ENCODE measurements around the gene DENND5A.
A peak's percentile ranks its signal among the peaks of the same experiment; 100 is the strongest.
"Not testable (repeated sequence)": the region's sequence is repeated elsewhere in the genome, so short reads cannot be mapped to it uniquely, and the experiment has no call there.

Gene DENND5A

DNA sequence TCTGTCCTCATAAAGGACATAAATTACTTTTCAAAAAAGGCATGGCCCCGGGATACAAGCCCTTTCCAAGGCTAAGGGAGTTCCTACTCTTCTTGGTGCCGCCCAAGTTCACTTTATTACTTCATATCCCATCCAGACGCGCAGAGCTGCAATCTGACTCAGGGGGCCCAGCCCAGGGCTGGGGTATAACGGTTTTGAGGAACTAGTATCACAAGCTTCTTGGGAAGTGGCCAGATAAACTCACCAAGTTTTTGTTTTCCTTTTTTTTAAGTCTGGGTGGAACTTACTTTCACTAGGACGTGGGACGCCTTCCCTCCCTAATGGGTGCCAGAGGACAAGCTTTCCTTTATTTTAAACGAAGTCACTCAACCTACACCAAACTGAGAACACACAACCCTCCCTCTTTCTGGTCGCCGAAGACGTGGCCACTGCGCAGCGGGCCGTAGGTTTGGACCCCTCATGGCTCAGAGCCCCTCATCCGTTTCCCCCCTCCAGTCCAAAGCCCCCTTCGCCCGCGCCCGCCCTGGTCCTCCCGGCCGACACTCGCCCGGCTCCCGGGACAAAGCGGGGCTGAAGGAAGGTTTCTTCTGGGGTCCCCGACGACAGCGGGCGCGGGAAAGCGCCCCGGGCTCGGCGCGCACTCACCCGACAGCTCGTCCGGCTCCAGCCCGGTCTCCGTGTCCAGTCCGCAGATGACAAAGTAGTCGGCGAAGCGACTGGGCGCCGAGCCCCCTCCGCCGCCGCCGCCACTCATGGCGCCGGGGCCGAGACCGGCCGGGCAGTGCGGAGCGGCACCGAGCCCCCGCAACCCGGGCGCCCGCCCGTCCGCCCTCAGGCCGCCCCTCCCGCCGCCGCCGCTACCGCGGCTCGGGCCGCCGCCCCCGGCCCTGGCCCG lies 587 bp downstream of the DENND5A start:
- peak; percentile 73 for DNase-seq

DNA sequence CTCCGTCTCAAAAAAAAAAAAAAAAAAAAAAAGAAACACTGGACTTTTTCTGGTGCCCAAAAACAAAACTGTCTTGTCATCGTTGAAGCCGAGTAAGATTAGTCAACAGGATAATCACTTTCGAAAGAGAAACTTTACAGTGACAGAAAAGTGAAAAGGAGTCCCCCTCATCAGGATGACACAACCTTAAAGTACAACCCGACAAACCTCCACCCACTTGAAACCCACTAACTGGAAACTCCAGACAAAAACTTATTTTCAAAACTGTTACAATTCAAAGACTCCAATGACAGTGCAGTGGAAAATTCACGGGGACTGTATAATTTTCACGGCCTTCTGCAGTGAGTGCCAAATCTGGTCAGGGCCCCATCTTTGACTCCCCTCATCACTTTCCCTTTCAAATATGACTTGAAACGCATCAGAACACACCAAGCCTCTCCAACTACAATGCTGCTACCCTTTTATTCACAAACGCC lies 1.3 kb downstream of the DENND5A start:
- no peak for DNase-seq

DNA sequence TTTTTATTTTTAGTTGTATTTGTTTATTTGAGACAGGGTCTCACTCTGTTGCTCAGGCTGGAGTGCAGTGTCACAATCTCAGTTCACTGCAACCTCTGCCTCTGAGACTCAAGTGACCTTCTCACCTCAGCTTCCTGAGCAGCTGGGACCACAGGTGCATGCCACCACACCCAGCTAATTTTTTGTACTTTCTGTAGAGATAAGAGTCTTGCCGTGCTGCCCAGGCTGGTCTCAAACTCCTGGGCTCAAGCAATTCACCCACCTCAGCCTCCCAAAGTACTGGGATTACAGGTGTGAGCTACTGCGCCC lies 4.4 kb downstream of the DENND5A start:
- not testable (repeated sequence) for DNase-seq

DNA sequence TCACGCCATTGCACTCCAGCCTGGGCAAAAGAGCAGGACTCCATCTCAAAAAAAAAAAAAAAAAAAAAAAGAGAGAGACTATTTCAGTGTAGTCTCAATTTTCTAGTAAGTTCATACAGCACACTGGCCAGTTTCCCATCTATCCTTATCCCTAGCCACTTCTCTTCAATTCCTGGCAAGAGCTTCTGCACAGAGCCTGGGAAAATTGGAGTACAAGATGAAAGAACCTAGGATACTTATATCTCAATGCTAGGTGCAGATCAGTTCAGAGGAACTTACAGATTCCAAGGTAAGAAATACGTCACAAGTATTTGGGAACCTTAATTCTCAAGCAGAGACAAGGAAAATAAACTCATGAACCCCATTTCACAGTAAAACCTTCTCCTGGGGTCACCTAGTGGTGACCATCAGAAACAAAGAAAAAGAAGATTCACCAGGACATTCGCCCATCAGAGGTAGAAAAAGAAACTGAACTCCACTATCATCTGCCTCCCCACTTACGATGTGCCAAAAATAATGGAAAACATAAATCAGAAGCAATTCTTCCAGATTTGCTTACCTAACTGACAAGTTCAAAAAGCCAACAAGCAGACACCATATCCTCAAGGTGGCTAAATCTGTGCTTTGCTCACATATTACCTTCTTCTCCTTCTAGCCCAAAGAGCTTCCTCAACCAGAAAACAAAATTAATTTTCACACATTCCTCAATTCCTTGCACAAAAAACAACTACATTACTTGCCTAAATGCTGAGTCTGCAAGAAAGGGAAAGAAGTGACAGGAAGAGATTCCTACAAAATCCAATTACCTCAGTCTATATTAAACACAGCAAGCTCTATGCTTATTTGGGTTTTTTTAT lies 4.9 kb downstream of the DENND5A start:
- DNase-seq: no peak

DNA sequence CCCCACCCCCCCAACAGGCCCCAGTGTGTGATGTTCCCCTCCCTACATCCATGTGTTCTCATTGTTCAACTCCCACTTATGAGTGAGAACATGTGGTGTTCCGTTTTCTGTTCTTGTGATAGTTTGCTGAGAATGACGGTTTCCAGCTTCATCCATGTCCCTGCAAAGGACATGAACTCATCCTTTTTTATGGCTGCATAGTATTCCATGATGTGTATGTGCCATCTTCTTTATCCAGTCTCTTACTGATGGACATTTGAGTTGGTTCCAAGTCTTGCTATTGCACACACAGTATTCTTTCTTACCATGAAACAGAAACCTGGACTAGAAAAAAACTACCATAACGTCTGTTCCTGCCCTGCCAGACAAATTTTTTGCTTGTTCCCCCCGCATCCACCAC lies 6.9 kb downstream of the DENND5A start:
- not testable (repeated sequence) for DNase-seq

DNA sequence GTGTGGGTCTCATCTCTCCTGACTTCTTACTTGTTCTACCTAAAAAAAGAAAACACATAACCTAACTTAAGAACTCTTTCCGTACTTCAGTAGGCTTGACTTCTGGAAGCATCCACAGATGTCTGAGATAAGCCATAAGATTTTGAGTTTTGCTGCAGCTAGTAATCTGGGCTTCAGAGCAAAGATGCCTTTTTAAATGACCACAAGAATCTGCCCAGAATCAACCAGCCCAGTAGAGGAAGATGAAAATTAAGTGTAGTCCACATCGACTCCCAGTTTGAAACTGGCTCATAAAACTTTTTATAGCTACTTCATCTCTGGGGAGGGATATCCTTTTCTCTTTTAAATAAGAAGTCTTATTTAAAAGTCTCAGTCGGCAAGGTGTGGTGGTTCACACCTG lies 10.7 kb downstream of the DENND5A start:
- DNase-seq: no peak

DNA sequence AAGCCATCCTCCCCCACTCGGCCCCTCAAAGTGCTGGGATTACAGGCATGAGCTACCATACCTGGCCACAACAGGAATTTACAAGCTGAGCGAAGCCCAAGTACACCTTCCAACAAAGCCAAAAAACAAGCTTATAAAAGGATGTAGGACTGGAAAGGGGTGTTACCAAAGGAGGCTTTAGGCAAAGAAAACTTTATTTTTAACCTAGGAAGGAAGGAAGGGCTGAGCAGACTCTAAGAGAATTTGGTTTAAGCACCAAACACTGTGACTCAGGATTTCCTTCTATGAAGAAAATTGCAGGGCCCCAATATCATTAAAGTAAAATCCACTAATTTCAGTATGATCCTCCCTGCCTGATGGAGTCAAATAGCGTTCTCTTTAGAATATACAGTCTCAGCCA lies 12.1 kb downstream of the DENND5A start:
- no peak for DNase-seq

DNA sequence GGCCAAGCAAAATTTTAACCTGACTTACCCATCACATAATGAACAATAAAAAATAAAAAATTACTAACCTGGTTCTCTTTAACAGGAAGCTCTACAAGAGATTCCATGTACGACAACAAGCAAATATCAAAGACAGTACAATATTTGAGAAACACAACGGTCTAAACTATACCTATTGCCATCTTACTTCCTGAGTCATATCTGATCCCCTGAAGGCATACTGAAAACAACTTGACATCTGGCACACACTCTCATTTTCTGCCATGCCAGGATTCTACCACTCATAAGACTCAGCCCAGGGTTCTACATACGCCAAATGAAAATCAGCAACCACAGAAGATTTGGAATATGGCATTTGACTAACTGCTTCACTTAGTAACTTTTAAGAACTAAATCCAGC lies 13.8 kb downstream of the DENND5A start:
- DNase-seq: no peak

DNA sequence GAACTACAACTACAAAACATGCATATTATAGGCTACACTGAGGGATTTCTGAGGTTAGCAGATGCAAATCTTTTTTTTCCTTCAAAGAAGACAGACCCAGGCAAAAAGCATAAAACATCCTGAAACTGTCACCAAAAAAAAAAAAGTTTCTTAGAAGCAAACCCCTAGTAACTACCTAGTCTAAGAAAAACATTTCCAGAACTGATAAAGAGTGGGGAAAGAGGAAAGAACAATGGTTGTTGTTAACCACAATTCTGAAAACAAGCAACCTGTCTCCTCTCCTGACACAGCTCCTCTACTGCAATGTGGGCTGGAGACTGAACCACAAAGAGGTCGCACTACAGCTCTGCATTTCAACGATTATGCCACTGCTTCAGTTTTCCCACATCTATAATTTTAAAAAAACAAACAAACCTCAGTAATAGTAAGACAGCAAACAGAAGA lies 15.0 kb downstream of the DENND5A start:
- no peak for DNase-seq

DNA sequence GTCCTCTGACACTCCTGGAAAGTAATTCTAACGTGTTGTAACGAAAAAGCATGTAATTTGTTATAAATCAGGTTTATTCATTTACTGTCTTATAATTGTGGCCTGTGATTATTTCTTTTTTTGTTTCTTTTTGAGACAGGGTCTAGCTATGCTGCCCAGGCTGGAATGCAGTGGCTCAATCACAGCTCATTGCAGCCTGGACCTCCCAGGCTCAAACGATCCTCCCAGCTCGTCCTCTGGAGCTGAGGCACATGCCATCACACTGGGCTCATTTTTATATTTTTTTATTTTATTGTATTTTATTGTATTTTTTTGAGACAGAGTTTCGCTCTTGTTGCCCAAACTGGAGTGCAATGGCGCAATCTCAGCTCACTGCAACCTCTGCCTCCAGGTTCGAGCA lies 15.9 kb downstream of the DENND5A start:
- no peak for DNase-seq

DNA sequence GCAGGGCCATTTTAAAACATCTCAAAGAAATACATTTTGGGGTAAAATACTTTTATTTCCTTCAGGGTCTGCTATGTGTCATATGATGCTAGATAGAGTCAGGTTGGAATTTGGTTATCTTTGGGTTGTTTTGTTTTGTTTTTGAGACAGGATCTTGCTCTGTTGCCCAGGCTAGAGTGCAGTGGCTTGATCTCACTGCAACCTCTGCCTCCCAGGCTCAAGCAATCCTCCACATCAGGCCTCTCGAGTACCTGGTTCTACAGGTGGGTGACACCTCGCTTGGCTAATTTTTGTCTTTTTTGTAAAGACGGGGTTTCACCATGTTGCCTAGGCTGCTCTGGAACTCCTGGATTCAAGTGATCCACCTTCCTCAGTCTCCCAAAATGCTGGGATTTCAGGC lies 17.3 kb downstream of the DENND5A start:
- DNase-seq: no peak

DNA sequence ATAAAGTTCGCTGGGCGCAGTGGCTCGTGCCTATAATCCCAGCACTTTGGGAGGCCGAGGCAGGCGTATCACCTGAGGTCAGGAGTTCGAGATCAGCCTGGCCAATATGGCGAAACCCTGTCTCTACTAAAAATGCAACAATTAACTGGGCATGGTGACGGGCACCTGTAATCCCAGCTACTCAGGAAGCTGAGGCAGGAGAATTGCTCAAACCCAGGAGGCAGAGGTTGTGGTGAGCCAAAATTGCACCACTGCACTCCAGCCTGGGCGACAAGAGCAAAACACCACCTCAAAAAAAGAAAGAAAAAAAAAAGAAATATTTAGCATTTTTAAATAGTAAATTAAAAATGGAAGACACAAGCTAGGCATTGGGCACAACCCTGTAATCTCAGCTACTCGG lies 28.9 kb downstream of the DENND5A start:
- DNase-seq: not testable (repeated sequence)

DNA sequence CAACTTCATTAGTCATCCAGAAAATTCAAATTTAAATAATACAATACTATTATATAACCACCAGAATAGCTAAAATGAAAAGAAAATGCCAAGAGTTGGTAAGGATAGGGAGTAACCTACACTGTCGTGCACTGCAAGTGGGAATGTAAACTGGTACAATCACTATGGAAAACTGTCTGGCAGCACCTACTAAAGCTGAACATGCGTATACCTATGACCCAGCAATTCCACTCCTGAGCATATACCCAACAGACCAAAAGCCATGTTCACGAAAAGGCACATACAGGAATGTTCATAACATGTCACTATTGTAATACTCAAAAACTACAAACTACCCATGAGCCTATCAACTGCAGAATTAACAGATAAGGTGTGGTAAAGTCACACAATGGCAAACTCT lies 32.7 kb downstream of the DENND5A start:
- DNase-seq: no peak

DNA sequence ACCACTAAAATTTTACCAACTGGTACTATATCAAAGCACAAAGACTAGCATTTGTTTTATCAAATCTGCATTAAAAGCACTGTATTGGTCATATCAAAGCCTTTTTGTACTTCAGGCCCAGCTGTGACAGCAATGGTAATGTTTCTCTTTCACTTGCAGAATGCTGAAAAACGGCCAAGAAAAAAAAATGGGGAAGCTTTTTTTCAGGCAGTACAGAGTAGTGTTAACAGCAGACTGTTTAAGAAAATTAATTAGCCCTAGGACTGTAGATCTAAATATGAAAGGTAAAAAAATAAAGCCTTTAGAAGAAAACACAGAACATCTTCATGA lies 33.3 kb downstream of the DENND5A start:
- no peak for DNase-seq

DNA sequence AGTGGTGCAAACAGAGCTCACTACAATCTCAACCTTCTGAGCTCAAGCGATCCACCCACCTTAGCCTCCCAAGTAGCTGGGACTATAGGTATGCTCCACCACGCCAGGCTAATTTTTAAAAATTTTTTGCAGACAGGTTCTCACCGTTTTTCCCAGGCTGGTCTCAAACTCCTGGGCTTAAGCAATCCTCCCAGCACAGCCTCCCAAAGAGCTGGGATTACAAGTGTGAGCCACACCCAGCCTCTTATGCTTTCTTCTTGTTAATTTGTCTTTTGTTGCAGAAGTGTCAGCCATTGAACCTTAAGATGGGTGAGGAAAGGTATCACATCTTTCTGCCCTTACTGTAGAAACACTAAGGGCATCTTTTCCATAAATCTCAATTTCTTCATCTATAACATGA lies 34.9 kb downstream of the DENND5A start:
- DNase-seq: no peak

DNA sequence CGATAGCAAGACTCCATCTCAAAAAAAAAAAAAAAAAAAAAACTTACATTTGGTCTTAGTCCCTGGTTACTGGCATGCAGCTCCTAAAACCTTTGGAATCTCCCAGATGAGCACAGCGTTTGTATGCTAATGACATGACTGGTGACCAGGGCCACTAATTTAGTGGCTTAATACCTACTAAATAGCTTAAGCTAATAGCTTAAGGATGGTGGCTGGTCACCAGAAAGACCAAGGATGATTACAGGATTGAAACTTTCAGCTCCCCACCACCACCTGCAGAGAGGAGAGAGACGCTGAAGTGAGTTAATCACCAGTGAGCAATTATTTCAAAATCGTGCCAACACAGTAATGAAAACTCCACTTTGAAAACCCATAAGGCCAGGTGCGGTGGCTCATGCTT lies 37.1 kb downstream of the DENND5A start:
- no peak for DNase-seq

DNA sequence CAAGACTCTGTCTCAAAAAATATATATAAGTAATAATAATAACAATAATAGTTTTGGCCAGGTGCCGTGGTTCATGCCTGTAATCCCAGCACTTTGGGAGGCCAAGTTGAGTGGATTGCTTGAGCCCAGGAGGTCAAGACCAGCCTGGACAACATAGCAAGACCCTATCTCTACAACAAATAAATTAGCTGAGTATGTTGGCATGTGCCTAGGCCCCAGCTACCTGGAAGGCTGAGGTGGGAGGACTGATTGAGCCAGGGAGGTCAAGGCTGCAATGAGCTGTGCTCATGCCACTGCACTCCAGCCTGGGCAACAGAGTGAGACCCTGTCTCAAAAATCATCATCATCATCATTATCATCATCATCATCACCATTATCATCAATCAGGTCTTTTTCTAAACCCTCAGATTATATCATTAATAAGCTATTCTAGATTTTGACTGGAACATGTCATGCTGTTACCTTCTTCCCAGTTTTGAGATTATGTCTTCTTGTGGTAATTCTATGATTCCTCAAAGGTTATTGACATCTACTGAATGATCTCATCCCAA lies 39.3 kb downstream of the DENND5A start:
- DNase-seq: no peak

DNA sequence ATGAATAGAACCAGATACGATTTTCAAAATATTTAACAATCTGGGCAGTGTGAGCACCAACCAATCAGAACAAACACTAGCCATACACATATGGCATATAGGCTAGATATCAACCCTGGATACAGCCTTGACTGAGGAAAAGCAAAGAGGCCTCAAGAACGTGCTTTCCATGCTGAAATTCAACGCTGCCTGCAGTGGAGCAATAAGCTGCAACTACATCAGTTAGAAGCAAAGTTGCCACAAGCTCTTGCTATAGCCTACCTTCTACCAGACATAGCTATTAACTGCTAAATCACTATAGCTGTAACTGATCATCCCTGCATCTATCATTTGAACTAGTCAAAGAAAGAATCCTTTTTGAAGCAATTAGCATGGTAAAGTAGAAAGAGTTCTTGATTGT lies 42.5 kb downstream of the DENND5A start:
- DNase-seq: no peak

DNA sequence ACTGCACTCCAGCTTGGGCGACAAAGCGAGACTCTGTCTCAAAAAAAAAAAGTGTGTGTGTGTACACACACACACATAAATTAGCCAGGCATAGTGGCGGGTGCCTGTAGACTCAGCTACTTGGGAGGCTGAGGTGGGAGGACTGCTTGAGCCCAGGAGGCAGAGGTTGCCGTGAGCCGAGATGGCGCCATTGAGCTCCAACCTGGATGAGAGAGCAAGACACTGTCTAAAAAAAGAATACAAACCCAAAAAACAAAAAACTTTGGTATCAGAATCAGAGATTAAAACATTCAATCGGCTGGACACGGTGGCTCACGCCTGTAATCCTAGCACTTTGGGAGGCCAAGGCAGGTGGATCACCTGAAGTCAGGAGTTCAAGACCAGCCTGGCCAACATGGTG lies 44.3 kb downstream of the DENND5A start:
- DNase-seq: not testable (repeated sequence)

DNA sequence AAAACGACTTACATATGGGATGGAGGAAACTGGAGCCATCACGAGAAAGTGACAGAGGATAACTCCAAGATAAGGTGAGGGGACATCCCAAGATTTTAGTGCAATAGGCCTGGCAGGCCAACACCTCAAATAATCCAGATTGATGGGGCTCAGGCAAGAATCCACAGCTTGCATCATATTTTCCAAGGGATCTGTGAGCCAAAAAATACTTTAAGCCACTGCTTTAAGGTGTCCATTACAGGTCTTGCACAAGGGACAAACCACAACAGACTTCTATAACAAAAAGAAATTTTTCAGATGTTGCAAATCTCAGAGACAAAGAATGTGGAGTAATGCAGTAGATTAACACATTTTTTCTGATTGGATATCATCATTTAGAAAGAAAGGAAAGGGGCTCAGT lies 45.6 kb downstream of the DENND5A start:
- DNase-seq: peak; percentile 69

DNA sequence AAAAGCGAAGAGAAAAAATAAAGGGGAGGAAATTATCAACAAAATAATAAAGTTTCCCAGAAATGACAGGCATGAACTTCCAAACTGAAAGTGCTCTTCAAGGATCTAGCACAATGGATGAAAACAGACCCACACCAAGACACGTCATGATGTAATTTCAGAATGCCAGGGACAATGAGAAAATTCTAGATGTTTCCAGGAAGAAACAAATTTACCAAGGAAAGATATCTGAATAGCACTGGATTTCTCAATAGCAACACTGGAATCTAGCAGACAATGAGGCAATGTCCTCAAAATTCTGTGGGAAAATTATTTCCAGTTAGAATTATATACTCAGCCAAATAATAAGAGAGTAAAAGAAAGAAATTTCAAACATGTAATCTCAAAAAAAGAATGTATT lies 46.0 kb downstream of the DENND5A start:
- no peak for DNase-seq

DNA sequence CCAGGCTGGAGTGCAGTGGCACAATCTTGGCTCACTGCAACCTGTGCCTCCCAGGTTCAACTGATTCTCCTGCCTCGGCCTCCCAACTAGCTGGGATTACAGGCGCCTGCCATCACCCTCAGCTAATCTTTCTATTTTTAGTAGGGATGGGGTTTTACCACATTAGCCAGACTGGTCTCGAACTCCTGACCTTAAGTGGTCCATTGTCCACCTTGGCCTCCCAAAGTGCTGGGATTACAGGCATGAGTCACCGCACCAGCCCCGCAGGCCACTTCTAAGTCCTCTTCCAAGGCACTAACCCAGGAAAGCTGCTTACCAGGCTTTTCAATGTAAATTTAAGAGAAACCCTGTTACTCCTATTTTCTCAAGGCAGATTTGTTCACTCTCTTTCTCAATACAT lies 50.4 kb downstream of the DENND5A start:
- peak; percentile 29 for DNase-seq

DNA sequence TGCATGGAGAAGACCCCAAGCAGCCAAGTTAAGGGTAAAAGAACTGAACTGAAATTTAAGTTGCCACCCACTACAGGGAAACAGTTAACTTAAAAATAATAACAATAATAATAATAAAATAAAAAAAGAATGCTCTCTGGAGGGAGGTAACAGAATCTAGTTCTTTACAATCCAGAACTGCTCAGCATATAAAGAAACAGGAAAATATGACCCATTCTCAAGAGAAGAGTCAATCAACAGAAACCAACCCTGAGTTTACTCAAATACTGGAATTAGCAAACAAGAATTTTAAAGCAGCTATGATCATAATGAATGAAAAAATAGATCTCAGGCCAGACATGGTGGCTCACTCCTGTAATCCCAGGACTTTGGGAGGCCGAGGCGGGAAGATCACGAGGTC lies 53.8 kb downstream of the DENND5A start:
- DNase-seq: no peak

DNA sequence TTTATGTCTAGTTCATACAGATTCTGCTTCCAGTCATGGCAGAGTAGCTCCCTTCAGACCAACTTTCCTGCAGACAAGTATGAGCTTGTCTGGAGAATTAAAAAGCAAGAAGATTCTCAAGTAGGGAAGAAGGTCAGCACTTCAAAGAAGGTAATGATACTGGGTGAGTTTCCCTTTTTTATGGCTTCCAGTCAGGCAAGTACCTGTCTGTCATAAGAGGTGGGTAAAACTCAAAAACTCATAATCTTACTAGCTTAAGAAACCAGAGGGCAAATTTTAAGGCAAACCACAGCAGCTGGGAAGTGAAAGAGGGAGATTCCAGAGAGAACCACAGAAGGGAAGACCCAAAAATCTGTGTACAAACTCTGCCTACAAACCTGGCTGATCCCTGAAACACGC lies 54.2 kb downstream of the DENND5A start:
- DNase-seq: peak; percentile 8
